ENCODE data around the gene NAA38.
A peak's percentile ranks its signal among the peaks of the same experiment; 100 is the strongest.

Gene NAA38

GRCh38 chr17:7856811-7857712 is at the start of gene NAA38:
NAA38 (minus strand) TSS chr17:7857559; CDS start chr17:7857463, 96 bp downstream.
- peak; percentile 93 for DNase-seq

GRCh38 chr17:7903154-7904103 is 46.1 kb upstream of the NAA38 start:
- no peak for DNase-seq

DNA sequence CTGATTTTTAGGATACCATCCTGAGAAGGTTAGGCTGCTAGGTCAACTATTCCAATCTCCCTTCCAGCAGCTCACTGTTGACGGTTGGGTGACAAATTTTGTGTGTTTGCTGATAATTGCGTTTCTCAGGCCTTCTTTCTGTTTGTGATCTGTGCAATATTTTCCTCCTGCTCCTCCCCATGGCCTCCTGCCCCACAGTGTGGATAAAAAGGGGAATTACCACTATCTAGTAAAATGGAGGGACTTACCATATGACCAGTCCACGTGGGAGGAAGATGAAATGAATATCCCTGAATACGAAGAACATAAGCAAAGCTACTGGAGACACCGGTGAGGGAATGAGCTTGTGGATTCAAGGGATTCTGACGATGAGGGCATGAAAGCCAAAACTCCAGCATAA is 40.4 kb upstream of the NAA38 start:
- DNase-seq, result peak; percentile 38

DNA sequence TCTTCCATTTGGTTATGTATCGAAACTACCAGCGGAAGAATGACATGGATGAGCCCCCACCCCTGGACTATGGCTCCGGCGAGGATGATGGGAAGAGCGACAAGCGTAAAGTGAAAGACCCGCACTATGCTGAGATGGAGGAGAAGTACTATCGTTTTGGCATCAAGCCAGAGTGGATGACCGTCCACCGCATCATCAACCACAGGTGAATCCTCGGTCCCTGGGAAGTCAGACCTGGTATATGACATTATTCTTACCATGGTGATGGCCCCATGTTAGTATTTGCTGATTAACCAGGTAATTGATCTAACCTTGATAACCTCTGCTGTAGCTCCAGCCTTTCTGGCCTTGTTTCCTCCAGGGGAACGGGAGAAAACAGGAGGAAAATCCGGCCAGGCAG is 39.7 kb upstream of the NAA38 start:
- peak; percentile 39 for DNase-seq

DNA sequence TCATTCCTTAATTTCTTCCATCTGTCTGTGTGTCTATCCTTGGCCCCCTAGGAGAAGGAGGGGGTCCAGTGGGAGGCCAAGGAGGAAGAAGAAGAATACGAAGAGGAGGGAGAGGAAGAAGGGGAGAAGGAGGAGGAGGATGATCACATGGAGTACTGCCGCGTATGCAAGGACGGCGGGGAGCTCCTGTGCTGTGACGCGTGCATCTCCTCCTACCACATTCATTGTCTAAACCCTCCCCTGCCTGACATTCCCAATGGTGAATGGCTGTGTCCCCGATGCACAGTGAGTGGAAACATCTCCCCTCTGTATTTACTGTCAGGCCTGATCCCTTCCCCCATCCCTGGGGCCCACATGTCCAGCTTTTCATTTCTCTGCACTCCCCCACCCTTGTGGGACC is 37.5 kb upstream of the NAA38 start:
- no peak for DNase-seq

DNA sequence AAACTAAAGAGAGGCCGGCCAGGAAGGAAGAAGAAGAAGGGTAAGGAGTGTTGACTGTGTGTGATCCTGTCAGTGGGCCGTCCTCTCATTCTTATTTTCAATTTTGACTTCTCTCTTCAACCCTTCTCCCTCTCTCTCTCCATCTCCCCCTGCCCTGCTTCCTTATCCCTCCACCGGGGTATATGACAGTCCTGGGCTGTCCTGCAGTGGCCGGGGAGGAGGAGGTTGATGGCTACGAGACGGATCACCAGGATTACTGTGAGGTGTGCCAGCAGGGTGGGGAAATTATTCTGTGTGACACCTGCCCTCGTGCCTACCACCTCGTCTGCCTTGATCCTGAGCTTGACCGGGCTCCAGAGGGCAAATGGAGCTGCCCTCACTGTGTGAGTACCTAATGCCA is 36.9 kb upstream of the NAA38 start:
- DNase-seq, result peak; percentile 39

DNA sequence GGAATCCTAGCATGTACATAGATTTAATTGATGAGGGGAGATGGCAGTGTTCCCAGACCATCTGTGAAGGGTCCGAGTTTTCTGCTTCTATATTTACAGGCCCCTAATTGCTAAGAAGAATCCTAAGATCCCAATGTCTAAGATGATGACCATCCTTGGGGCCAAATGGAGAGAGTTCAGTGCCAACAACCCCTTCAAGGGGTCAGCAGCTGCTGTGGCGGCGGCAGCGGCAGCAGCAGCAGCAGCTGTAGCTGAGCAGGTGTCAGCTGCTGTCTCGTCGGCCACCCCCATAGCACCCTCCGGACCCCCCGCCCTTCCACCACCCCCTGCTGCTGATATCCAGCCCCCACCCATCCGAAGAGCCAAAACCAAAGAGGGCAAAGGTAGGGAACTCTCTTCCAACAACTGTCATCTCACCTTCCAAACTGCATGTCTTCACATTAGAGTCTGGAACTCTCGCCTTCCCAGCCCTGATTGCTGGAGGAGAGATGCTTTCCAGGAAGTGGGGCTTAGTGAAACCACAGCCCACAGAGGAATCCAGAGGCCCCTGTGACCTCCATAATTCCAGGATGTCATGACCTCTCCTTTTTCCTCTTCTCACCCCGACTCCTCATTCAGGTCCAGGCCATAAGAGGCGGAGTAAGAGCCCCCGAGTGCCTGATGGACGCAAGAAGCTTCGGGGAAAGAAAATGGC is 36.0 kb upstream of the NAA38 start:
- DNase-seq, result no peak

DNA sequence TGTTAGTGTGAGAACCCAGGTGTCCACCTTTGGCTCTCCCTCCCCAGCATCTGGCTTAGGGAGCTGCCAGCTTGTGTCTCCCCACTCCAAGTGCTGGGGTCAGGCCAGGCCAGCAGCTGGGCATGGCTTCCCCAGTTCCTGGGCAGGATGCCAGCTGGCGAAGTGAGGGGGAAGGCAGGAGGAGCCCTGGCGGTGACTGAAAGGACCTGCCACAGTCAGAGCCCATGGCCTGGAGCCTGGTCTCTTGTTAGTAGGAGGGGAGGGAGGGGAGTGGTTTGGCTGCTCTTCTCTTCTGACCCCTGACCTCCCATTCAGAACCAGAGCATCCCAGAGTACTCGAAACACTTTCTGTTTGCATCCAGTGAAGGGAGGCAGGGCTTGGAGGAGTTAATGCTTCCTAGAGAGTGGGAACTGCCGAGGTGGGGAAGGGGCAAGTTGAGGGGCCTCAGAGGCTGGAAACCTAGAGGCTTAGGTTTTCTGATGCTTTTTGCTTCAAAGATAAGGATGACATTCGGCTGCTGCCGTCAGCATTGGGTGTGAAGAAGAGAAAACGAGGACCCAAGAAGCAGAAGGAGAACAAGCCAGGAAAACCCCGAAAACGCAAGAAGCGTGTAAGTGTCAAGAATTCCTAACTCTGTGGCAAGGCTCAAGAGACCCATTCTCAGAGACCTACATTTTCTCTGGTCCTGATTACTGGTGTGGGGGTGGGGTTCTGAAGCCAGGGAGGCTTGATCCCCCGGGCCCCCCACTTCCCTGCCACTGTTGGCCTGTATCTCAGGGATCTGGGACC is 32.0 kb upstream of the NAA38 start:
- peak; percentile 70 for DNase-seq

GRCh38 chr17:7888184-7888920 is 31.0 kb upstream of the NAA38 start, which contains the start of gene CHD3:
CHD3 (plus strand) TSS chr17:7888789; CDS start chr17:7889001, 212 bp downstream.
- peak; percentile 73 for DNase-seq

DNA sequence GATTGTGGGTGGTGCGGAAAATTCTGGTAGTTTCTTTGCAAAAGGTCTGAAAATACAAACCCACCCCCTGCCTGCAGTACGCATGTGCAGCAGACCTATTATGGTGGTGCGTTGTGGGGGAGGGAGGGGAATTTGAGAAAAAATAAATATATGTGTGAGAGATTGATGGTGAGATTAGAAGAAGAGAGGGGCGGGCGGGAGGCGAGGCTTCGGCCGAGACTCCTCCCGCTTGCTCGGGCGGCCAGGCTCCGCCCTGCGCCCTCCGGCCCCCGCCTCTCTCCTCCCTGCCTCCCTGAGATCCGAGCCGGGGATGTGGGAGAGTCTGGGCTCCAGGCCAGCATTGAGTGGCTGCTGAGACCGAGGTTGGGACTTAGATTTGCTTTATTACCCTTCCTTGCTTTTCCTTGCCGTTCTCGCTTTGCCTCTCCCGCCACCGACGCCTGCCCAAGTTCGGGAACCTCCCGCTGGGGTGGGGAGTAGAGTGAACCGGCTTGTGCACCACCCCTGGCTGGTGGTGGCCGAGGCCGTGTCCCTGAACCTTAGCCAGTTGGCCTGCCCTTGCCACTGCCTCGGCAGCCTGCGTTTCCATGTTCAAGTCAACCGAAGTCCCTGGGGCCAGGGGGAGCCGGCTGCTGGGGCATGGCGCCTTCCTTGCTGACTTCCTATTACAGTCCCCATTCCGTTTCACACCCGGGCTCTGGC is 30.3 kb upstream of the NAA38 start:
- peak; percentile 86 for DNase-seq

DNA sequence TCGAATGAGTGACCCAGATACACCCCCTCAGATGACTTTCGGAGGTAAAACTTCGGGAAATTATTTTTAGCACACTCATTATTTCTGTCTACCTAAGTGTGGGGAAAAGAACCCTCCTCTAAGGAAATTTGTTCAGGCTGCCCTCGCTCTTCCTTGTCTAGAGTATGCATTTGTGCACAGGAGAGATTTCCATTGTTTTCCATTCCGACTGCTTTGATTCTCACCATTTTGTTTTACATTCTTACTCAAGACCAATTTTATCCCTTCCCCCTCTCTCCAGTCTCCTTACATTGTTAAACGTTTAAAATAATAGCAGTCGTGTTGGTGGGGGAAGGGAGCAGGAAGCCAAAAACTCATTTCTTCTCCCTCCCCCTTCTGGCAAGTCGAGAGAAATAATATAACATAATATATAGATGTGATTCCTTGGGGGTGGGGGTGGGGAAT is 29.7 kb upstream of the NAA38 start:
- DNase-seq, result no peak

DNA sequence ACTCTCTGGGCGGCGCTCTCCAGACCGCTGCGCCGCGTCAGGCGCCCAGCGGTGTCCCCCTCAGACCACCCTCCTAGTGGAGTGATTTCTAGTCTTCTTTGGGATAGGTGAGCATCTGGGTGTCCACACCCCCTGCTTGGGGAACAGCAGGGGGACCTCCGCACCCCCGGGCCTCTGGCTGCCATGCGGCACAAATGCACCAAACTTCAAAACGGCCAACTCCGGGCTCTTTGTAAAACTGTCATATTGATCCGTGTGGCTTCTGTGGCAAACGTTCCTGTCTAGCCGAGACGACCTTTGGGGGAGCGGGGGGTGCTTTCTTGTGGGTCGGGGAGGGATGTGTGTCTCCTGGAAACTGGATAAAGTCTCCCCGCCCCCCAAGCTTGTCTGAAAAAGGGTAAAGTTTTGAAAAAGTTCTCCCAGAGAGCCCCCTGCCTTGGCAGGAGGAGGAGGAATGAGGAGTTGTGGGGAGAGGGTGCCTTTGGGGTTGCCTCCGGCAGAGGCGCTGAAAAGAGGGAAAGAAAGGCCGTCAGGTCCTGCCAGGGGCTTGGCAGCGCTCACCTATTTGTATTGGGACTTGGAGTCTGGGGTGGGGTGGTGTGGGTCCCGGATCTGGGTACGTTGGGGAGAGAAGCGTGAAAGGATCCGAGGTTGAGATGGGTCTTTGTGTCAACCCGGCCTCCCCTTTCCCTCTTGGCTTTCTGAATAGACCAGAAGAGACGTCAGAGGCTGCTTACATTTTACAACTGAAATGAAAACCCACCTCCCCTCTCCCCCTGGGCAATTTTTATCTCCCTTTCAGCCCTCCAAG is 29.1 kb upstream of the NAA38 start:
- DNase-seq, result peak; percentile 73

DNA sequence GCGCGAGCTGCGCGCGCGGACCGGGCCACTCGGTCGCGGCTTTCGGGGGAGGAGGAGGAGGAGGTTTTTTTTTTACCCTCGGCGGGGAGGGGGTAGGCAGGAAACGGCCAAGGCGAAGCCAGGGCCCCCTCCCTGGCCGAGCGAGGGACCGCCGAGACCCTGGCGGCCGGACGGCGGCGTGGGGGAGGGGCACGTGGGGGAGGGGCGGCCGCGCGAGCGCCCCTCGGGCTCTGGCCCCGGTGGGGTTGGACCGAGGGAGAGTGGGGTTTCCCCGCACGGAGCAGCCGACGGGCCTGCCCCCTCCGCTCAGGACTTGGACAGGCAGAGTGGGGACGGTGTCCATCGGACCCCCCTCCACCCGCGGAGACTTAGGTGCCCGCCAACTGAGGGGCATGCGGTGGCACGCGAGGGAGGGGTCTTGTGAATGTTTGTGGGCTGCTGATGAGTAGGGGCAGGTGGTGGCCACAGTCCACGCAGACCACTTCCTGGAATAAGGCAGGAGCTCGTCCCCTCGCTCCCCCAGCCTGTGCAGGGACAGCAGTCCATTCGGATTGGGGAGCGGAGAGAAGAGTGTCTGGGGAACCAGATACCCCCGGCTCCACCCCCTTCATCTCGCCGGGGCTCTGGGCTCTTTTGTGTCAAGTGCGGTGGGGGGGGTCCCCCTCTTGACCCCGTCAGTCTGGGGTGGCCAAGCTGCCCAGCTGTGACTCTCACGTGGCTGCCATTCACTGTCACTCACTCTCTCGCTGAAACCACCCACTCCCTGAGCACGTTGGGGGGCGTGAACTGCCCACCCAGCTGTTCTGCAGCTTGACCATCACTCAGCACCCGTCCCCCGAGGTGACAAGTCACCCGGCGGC is 28.2 kb upstream of the NAA38 start:
- peak; percentile 78 for DNase-seq

GRCh38 chr17:7884581-7885366 is 27.4 kb upstream of the NAA38 start:
- DNase-seq, result peak; percentile 68

- DNase-seq, result peak; percentile 51
These were observed 26.5 kb upstream of the NAA38 start for GRCh38 chr17:7883781-7884386.

DNA sequence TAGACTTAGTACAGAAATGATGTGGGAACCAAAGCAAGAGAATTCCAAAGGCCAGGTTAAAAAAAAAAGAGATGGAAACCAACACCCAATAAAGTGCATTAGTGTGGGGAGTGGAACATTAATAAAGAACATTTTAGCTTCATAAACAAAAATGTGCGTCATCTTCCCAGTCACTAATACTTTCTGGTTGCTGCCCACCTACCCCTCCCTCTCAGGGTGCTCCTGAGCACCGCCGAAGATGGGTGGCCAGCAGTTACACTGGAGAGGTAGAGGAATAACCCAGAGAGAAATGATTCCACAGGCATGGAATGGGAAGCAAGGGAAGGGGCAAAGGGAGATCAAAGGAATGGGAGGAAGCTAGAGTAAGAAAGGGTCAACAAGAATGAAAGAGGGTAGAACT is 25.3 kb upstream of the NAA38 start:
- no peak for DNase-seq

DNA sequence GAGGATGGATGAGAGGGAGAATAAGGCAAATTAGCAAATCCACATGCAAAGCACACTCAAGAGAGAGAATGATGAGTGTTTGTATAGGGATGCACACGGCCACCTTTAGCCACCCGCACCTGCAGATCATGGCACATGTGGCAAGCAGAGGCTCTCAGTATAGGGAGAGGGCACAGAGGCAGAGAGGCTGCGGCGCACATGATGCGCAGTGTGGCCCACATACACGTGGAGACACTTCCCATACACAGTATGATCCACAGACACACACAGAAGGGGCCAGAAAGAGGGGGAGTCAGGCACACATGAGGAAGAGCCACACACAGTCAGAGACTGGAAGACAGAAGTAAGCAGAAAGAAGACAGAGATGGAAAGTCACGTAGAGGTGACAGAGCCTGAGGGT is 24.7 kb upstream of the NAA38 start:
- DNase-seq, result no peak
